UCSD-AML1 (cell line): Measurements from ENCODE around the gene GNG8.

Experiments
- DNase-seq: peaks from one replicate; lab custom pipeline; 2025; ENCODE audit not compliant: unreplicated experiment; lab: John Stamatoyannopoulos, UW

GNG8 gene

GRCh38 chr19:46620716-46621115 lies 15.3 kb downstream of the GNG8 start:
- DNase-seq = no peak

- DNase-seq = no peak
These were observed 15.7 kb downstream of the GNG8 start for GRCh38 chr19:46620267-46620666.

- DNase-seq = no peak
These were observed 17.3 kb downstream of the GNG8 start for GRCh38 chr19:46618670-46619231.

- no peak for DNase-seq
These were observed 18.4 kb downstream of the GNG8 start for GRCh38 chr19:46617601-46618000.

- DNase-seq = peak; percentile 90
These were observed 19.2 kb downstream of the GNG8 start for GRCh38 chr19:46616631-46617322.

GRCh38 chr19:46615966-46616365 lies 20.0 kb downstream of the GNG8 start:
- DNase-seq = no peak

GRCh38 chr19:46614114-46614722 lies 21.8 kb downstream of the GNG8 start:
- peak; percentile 81 for DNase-seq

GRCh38 chr19:46613525-46613924 lies 22.5 kb downstream of the GNG8 start:
- no peak for DNase-seq

- no peak for DNase-seq
These were observed 24.2 kb downstream of the GNG8 start for GRCh38 chr19:46611776-46612175.

GRCh38 chr19:46610851-46611770 lies 24.9 kb downstream of the GNG8 start:
- DNase-seq = peak; percentile 57

- DNase-seq = no peak
These were observed 25.6 kb downstream of the GNG8 start for GRCh38 chr19:46610413-46610775.

GRCh38 chr19:46609511-46610412 lies 26.2 kb downstream of the GNG8 start:
- no peak for DNase-seq

GRCh38 chr19:46608581-46609345 lies 27.2 kb downstream of the GNG8 start:
- no peak for DNase-seq

- no peak for DNase-seq
These were observed 27.8 kb downstream of the GNG8 start for GRCh38 chr19:46608178-46608577.

GRCh38 chr19:46607448-46607841 lies 28.6 kb downstream of the GNG8 start:
- no peak for DNase-seq

GRCh38 chr19:46606681-46607447 lies 29.1 kb downstream of the GNG8 start:
- DNase-seq = no peak

- no peak for DNase-seq
These were observed 30.0 kb downstream of the GNG8 start for GRCh38 chr19:46606019-46606418.

GRCh38 chr19:46605356-46605821 lies 30.6 kb downstream of the GNG8 start:
- DNase-seq = no peak

- DNase-seq = no peak
These were observed 31.1 kb downstream of the GNG8 start for GRCh38 chr19:46604781-46605355.
